Measurements from ENCODE around the gene ERVK3-1. TPM values are rescaled to one million over a fixed set of nuclear protein-coding genes. Genes with fewer than 3 reads are reported as not detected.

ERVK3-1 gene
- total RNA-seq, 3 donors from 2014 or later: 44.3 to 72.7 (median 60.0) TPM

DNA sequence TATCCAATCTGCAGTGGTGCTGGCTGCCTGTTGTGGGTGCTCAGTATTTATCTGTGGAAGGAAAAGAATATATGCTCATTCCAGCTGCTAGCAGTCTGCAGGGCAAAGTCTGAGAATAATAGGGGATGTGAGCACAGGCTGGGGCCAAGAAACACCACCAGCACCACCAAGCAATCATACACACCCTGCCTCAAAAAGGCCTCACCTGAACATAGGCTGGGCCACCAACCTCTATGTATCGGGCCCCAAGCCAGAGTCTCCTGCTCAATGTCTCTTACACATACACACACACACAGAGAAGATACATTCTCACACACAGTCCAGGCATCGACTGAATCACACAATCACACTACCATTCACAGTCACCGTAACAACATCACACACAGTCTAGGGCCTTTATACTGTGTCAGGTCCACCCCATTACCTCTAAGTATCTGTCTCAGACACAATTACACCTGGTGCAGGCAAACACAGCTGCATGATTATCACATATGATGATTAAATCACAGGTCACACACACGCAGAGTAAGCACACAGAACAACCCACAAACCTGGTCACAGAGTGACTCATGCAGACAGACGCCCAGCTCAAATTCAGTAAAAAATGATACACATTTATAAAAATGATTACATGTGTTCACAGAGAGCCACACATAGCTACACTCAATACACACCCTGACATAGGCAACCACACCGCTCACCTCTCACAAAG, 20.3 kb downstream of the ERVK3-1 start:
- Histone ChIP-seq H3K4me3 (peak overlapping the region in 1 of 3 donors; percentile 78), H3K9me3 (no peaks in the 10 kb centered on the region), H3K36me3 (no peaks in the 10 kb centered on the region), H3K27me3 (no peaks in the 10 kb centered on the region), H3K27ac (no peak overlapping the region), H3K4me1 (peaks cover 4 to 11% of the 10 kb centered on the region in 2 donors)
- intact Hi-C loops (cut with DNase I; ENCODE audit: low total_unique reads): no loop called here
- DNase-seq (ENCODE audit: low spot score in 2 of 2): no peak
- TF ChIP-seq, protein P1, sequence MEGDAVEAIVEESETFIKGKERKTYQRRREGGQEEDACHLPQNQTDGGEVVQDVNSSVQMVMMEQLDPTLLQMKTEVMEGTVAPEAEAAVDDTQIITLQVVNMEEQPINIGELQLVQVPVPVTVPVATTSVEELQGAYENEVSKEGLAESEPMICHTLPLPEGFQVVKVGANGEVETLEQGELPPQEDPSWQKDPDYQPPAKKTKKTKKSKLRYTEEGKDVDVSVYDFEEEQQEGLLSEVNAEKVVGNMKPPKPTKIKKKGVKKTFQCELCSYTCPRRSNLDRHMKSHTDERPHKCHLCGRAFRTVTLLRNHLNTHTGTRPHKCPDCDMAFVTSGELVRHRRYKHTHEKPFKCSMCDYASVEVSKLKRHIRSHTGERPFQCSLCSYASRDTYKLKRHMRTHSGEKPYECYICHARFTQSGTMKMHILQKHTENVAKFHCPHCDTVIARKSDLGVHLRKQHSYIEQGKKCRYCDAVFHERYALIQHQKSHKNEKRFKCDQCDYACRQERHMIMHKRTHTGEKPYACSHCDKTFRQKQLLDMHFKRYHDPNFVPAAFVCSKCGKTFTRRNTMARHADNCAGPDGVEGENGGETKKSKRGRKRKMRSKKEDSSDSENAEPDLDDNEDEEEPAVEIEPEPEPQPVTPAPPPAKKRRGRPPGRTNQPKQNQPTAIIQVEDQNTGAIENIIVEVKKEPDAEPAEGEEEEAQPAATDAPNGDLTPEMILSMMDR (IDR thresholded peaks at IDR 0.05): no peak
- TF ChIP-seq POLR2A (IDR thresholded peaks at IDR 0.05) (no peak), POLR2AphosphoS5 (IDR thresholded peaks at IDR 0.05) (no peak)

DNA sequence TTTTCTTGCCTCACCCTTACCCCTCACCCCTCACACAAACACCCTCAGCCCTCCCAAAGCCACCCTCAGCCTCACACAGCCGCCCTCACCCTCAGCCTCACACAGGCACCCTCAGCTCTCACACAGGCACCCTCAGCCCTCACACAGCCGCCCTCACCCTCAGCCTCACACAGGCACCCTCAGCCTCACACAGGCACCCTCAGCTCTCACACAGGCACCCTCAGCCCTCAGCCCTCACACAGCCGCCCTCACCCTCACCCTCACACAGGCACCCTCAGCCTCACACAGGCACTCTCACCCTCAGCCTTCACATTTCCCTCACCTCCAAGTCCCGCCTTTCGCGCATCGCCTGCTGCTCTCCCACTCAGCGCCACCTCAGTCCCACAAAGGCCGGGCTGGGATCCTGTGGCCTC, 21.3 kb downstream of the ERVK3-1 start:
- intact Hi-C loops (cut with DNase I; ENCODE audit: low total_unique reads): no loop called here
- DNase-seq (ENCODE audit: low spot score in 2 of 2): no peak
- peak overlapping the region; percentile 86 for H3K27ac ChIP-seq

DNA sequence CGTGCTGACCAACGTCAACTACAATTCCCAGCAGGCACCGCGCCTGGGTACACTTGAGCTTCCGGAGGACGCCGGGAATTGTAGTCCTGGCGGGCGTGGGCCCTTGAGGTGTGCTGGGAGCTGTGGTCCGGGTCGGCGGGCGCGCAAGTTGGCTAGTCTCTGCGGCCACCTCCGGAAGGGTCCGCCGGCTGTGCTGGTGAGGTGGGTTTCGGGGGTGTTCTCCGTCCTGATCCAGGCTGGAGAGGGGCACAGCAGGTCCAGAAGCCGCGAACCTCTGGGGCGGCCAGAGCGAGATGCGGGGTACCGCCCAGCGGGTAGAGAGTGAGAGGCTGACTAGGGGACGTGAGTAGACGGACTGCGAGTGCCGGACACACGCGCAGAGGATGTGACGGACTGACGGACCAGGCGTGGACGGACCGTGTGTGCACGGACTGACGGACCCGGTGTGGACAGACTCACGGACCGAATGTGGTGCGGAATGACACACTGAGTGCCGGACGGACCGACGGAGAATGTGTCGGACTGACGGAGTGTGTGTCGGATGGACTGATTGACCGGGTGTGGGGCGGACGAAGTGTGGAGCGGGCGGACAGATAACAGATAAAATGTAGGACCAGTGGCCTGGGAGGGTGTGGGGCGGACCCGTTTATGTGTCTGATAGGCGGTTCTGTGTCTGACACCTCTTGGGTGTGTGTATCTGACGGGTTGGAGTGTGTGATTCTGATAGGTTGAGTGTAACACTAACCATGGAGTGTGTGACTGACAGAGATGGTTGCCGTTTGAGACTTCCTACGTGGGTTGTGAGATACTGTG, 21.9 kb downstream of the ERVK3-1 start, which contains the start of gene ZSCAN22:
Gene ZSCAN22 (plus strand): TSS at position 81 of the 813 bp plus-strand sequence. CDS start 7,809 bp downstream, outside the sequence.
- H3K9me3 ChIP-seq: no peaks in the 10 kb centered on the region
- H3K4me3 ChIP-seq: peak within 1 kb of the TSS; percentile 73 to 78 (median 73)
- DNase-seq (ENCODE audit: low spot score in 2 of 2): peak; percentile 94
- peak within 1 kb of the TSS; percentile 86 for H3K27ac ChIP-seq
- H3K27me3 ChIP-seq: no peaks in the 10 kb centered on the region
- TF ChIP-seq, protein P1 (IDR thresholded peaks at IDR 0.05): peak in 1 of 3 donors; percentile 8
- TF ChIP-seq POLR2AphosphoS5 (IDR thresholded peaks at IDR 0.05) (peak; percentile 83 to 91 (median 84)), POLR2A (IDR thresholded peaks at IDR 0.05) (peak; percentile 33)
- no peaks in the 10 kb centered on the region for H3K36me3 ChIP-seq
- H3K4me1 ChIP-seq: peaks cover 4 to 11% of the 10 kb centered on the region in 2 donors
- intact Hi-C loops (cut with DNase I; ENCODE audit: low total_unique reads): no loop called here

More for the DNA sequence above, 21.3 kb downstream of the ERVK3-1 start:
- TF ChIP-seq POLR2AphosphoS5 (IDR thresholded peaks at IDR 0.05): no peak
- TF ChIP-seq POLR2A (IDR thresholded peaks at IDR 0.05): no peak
- TF ChIP-seq, protein P1 (IDR thresholded peaks at IDR 0.05): no peak
- Histone ChIP-seq H3K4me3 (peak overlapping the region; percentile 73 to 78 (median 73)), H3K36me3 (no peaks in the 10 kb centered on the region), H3K4me1 (peaks cover 4 to 11% of the 10 kb centered on the region in 2 donors), H3K27me3 (no peaks in the 10 kb centered on the region), H3K9me3 (no peaks in the 10 kb centered on the region)

DNA sequence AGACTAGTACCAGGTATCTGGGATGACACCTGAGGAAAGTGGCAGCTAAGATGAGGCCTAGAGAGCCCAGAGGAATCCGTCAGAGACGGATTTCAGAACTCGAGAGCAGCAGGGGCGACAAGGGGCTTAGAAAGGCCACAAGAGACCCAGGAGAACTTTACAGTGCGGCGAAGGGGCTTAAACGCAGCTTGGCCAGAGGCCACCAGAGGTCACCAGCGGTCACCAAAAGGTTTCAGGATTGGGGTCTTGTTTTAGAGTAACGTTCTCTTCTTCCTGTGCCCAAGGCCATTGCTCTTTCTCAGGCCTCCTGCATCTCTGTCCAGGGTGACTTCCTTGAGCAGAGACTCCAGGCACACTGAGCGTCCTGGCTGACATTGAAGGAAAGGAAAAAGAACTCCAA, 23.8 kb downstream of the ERVK3-1 start:
- peaks cover 4 to 11% of the 10 kb centered on the region in 2 donors for H3K4me1 ChIP-seq
- no peak overlapping the region for H3K4me3 ChIP-seq
- no peak for DNase-seq (ENCODE audit: low spot score in 2 of 2)
- H3K9me3 ChIP-seq: no peaks in the 10 kb centered on the region
- no peaks in the 10 kb centered on the region for H3K27me3 ChIP-seq
- TF ChIP-seq POLR2A (IDR thresholded peaks at IDR 0.05): no peak
- TF ChIP-seq, protein P1 (IDR thresholded peaks at IDR 0.05): no peak
- no peak for TF ChIP-seq POLR2AphosphoS5 (IDR thresholded peaks at IDR 0.05)
- no peak overlapping the region for H3K27ac ChIP-seq
- intact Hi-C loops (cut with DNase I; ENCODE audit: low total_unique reads): no loop called here
- H3K36me3 ChIP-seq: no peaks in the 10 kb centered on the region

All from breast epithelium (tissue), 4 donors.